ENCODE results near the gene DDI1.

Gene DDI1

GRCh38 chr11:104036588-104036987, at the start of gene DDI1:
DDI1 (plus strand) TSS chr11:104036640; CDS start chr11:104036823, 183 bp downstream.
- no peak for DNase-seq

- DNase-seq, result no peak
These were observed 48.5 kb upstream of the DDI1 start for GRCh38 chr11:103987629-103988594.

GRCh38 chr11:103988595-103988969, 47.9 kb upstream of the DDI1 start:
- no peak for DNase-seq

GRCh38 chr11:103993507-103993906, 42.9 kb upstream of the DDI1 start:
- DNase-seq, result no peak

- DNase-seq, result no peak
These were observed 42.3 kb upstream of the DDI1 start for GRCh38 chr11:103994094-103994493.

GRCh38 chr11:103994518-103994917, 41.9 kb upstream of the DDI1 start:
- no peak for DNase-seq

- DNase-seq, result no peak
These were observed 40.5 kb upstream of the DDI1 start for GRCh38 chr11:103995896-103996295.

GRCh38 chr11:103997082-103997481, 39.4 kb upstream of the DDI1 start:
- DNase-seq, result no peak

- no peak for DNase-seq
These were observed 37.5 kb upstream of the DDI1 start for GRCh38 chr11:103998826-103999508.

GRCh38 chr11:104000798-104001197, 35.6 kb upstream of the DDI1 start:
- DNase-seq, result no peak

- no peak for DNase-seq
These were observed 34.8 kb upstream of the DDI1 start for GRCh38 chr11:104001561-104002056.

GRCh38 chr11:104003491-104003890, 32.9 kb upstream of the DDI1 start:
- DNase-seq, result no peak

GRCh38 chr11:104005234-104005855, 31.1 kb upstream of the DDI1 start:
- no peak for DNase-seq

GRCh38 chr11:104009744-104010143, 26.7 kb upstream of the DDI1 start:
- no peak for DNase-seq

- DNase-seq, result no peak
These were observed 25.4 kb upstream of the DDI1 start for GRCh38 chr11:104011044-104011443.

GRCh38 chr11:104015649-104016415, 20.6 kb upstream of the DDI1 start:
- no peak for DNase-seq

GRCh38 chr11:104024572-104024971, 11.9 kb upstream of the DDI1 start:
- no peak for DNase-seq

- no peak for DNase-seq
These were observed 7.8 kb upstream of the DDI1 start for GRCh38 chr11:104028476-104029263.

GRCh38 chr11:104033134-104033533, 3.3 kb upstream of the DDI1 start:
- DNase-seq, result no peak

GRCh38 chr11:104033561-104033960, 2.9 kb upstream of the DDI1 start:
- no peak for DNase-seq

GRCh38 chr11:104036995-104037394, 555 bp downstream of the DDI1 start:
- no peak for DNase-seq

GRCh38 chr11:104041792-104042191, 5.4 kb downstream of the DDI1 start:
- DNase-seq, result no peak

All from CD4-positive, alpha-beta T cell treated with Interleukin-6 for 4 hours (primary cell).